ENCODE results near the gene SUPT6H.

SUPT6H gene

GRCh38 chr17:28750178-28751047, 88.4 kb downstream of the SUPT6H start:
- peak; percentile 92 for DNase-seq (ENCODE audit: low read depth)

- no peak for DNase-seq (ENCODE audit: low read depth)
Measured at GRCh38 chr17:28751600-28752366, 89.8 kb downstream of the SUPT6H start.
